ENCODE measurements around the gene CXXC5. TPM values are rescaled to one million over a fixed set of nuclear protein-coding genes. Genes with fewer than 3 reads are reported as not detected.

Gene CXXC5
- polyA plus RNA-seq, 1 of the 3 experiments (the other 2 are of a cell fraction): 47.4 TPM

DNA sequence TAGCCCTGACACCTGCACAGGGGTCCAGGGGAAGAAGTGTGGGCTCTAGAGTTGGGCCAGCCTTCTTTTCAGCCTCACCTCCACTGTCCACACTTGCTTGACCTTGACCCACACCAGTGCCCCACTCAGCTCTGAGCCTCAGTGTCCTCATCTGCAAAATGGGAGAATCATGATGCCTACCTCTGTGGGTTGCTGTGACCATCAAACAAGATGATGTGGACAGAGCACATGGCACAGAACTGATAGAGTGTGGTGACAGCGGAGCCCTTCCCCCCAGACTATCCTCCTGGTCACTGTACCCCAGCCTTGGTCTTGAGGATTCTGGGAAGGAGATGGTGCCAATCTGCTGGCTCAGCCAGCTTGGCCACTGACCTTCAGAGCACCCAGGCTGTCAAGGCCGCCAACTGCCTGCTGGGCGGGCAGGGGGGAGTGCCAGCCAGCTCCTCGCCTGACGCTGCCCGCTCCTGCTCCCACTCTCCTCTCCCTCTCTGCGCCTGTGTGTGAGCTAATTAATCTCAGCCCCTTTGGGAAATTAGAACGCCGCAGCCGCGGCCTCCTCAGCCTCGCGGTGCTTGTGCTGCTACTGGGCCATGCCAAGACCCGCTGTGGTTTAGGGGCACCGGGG, 16.7 kb downstream of the CXXC5 start (continued):
- TF ChIP-seq EP300 (IDR thresholded peaks at IDR 0.05; ENCODE audit: borderline replicate concordance in 1 of 2, low read depth in 1 of 2, low read length in 1 of 2) (0 out of 4 replicates have a peak, but pooled peaks of 1 of the 2 experiments have one; percentile 10), GABPA (IDR thresholded peaks at IDR 0.05; ENCODE audit: low read depth) (no peak), TCF12 (IDR thresholded peaks at IDR 0.05) (no peak), RCOR1 (IDR thresholded peaks at IDR 0.05; ENCODE audit: low read length) (no peak), MEF2A (IDR thresholded peaks at IDR 0.05; ENCODE audit: borderline replicate concordance, low read depth) (no peak)
- TF ChIP-seq, protein P1, sequence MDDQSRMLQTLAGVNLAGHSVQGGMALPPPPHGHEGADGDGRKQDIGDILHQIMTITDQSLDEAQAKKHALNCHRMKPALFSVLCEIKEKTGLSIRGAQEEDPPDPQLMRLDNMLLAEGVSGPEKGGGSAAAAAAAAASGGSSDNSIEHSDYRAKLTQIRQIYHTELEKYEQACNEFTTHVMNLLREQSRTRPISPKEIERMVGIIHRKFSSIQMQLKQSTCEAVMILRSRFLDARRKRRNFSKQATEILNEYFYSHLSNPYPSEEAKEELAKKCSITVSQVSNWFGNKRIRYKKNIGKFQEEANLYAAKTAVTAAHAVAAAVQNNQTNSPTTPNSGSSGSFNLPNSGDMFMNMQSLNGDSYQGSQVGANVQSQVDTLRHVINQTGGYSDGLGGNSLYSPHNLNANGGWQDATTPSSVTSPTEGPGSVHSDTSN (IDR thresholded peaks at IDR 0.05): no peak

DNA sequence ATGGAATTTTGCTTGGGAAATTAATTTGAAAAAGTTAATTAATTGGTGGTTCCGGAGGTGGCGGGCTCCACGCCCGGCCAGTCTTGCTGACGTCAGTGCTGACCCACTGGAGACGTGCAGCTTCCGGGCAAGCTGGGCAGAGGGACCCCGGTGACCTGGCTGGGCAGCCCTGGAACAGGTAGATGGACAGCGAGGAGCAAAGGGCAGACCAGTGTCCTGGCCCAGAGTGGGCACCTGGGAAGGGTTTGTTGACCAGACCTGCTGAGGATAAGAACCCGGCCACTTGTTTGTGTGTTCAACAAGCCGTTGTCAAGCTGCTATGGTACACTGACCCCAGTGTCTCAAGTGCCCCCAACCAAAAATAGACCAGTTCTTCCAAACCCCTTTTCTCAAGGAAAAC, 17.5 kb downstream of the CXXC5 start:
- peaks cover 67 to 97% of the 10 kb centered on the region in 2 experiments for H3K4me1 ChIP-seq (ENCODE audit: control insufficient read depth in 1 of 2, insufficient read depth in 2 of 2, low read depth in 1 of 2, low read length in 1 of 2)
- TF ChIP-seq GATA2 (CRISPR knock-in tag; IDR thresholded peaks at IDR 0.05) (no peak), CHD2 (IDR thresholded peaks at IDR 0.05; ENCODE audit: low read length, partially characterized antibody) (no peak), FOXM1 (IDR thresholded peaks at IDR 0.05; ENCODE audit: low read depth) (no peak), YY1 (IDR thresholded peaks at IDR 0.05; ENCODE audit: low read depth) (no peak), EP300 (IDR thresholded peaks at IDR 0.05; ENCODE audit: borderline replicate concordance in 1 of 2, low read depth in 1 of 2, low read length in 1 of 2) (no peak), NRF1 (IDR thresholded peaks at IDR 0.05; ENCODE audit: low read depth, low read length) (no peak), POLR2AphosphoS5 (IDR thresholded peaks at IDR 0.05; ENCODE audit: low read depth, low read length) (no peak)
- TF ChIP-seq, protein P2, sequence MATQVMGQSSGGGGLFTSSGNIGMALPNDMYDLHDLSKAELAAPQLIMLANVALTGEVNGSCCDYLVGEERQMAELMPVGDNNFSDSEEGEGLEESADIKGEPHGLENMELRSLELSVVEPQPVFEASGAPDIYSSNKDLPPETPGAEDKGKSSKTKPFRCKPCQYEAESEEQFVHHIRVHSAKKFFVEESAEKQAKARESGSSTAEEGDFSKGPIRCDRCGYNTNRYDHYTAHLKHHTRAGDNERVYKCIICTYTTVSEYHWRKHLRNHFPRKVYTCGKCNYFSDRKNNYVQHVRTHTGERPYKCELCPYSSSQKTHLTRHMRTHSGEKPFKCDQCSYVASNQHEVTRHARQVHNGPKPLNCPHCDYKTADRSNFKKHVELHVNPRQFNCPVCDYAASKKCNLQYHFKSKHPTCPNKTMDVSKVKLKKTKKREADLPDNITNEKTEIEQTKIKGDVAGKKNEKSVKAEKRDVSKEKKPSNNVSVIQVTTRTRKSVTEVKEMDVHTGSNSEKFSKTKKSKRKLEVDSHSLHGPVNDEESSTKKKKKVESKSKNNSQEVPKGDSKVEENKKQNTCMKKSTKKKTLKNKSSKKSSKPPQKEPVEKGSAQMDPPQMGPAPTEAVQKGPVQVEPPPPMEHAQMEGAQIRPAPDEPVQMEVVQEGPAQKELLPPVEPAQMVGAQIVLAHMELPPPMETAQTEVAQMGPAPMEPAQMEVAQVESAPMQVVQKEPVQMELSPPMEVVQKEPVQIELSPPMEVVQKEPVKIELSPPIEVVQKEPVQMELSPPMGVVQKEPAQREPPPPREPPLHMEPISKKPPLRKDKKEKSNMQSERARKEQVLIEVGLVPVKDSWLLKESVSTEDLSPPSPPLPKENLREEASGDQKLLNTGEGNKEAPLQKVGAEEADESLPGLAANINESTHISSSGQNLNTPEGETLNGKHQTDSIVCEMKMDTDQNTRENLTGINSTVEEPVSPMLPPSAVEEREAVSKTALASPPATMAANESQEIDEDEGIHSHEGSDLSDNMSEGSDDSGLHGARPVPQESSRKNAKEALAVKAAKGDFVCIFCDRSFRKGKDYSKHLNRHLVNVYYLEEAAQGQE (IDR thresholded peaks at IDR 0.05; ENCODE audit: low read depth, low read length): no peak
- TF ChIP-seq, protein P3, sequence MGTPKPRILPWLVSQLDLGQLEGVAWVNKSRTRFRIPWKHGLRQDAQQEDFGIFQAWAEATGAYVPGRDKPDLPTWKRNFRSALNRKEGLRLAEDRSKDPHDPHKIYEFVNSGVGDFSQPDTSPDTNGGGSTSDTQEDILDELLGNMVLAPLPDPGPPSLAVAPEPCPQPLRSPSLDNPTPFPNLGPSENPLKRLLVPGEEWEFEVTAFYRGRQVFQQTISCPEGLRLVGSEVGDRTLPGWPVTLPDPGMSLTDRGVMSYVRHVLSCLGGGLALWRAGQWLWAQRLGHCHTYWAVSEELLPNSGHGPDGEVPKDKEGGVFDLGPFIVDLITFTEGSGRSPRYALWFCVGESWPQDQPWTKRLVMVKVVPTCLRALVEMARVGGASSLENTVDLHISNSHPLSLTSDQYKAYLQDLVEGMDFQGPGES (IDR thresholded peaks at IDR 0.05; ENCODE audit: low read depth, low read length): no peak
- H3K9me3 ChIP-seq: no peaks in the 10 kb centered on the region
- POLR2A ChIA-PET: interaction anchor here (0.7 to 5.3 kb wide), 5 partner anchors 10 to 43 kb away, joined by 3 to 34 read pairs (median 4); partner anchors contain the start of gene CXXC5
- H3K36me3 ChIP-seq (replicated peaks in 1 of 2; ENCODE audit: control insufficient read depth in 1 of 2, insufficient read depth in 2 of 2, low read length in 1 of 2): peaks cover 0 to 5% of the 10 kb centered on the region in 2 experiments
- 96% methylated on average over 8 of the region's 11 CpGs for WGBS (ENCODE audit: low lambda C conversion rate)
- no peak overlapping the region for H2AFZ ChIP-seq (ENCODE audit: low read depth)
- no peak overlapping the region for H3K9ac ChIP-seq
- no peak overlapping the region for H3K4me3 ChIP-seq (ENCODE audit: low read depth in 2 of 2, low read length in 1 of 2)
- CTCF ChIA-PET: interaction anchor here (1.4 to 20.6 kb wide), 6 partner anchors 16 to 122 kb away, joined by 4 to 204 read pairs (median 16); no protein-coding TSS in a partner anchor
- H3K27me3 ChIP-seq (ENCODE audit: insufficient read depth): no peaks in the 10 kb centered on the region
- DNase-seq: no peak
- H3F3A ChIP-seq (replicated peaks; ENCODE audit: insufficient read depth): peaks cover 31% of the 10 kb centered on the region
- no peaks in the 10 kb centered on the region for H3K9me2 ChIP-seq
- peaks cover 98% of the 10 kb centered on the region for H3K79me2 ChIP-seq (ENCODE audit: insufficient read depth)
- peak overlapping the region; percentile 92 to 99; a peak in 3 of 4 replicates for H3K27ac ChIP-seq (ENCODE audit: low read depth in 2 of 2, low read length in 1 of 2)
- peaks cover 42% of the 10 kb centered on the region for H4K20me1 ChIP-seq (ENCODE audit: insufficient read depth)
- H3K4me2 ChIP-seq: peak overlapping the region; percentile 10; the same call in 1 of the 2 replicates
